ENCODE results near the gene STX7. TPM values are rescaled to one million over a fixed set of nuclear protein-coding genes. Genes with fewer than 3 reads are reported as not detected.

Gene STX7
- total and polyA plus RNA-seq, 9 donors, result 21.3 to 57.2 (median 44.0) TPM

GRCh38 chr6:132471787-132472186 lies 41.1 kb downstream of the STX7 start:
- TF ChIP-seq, protein P1, sequence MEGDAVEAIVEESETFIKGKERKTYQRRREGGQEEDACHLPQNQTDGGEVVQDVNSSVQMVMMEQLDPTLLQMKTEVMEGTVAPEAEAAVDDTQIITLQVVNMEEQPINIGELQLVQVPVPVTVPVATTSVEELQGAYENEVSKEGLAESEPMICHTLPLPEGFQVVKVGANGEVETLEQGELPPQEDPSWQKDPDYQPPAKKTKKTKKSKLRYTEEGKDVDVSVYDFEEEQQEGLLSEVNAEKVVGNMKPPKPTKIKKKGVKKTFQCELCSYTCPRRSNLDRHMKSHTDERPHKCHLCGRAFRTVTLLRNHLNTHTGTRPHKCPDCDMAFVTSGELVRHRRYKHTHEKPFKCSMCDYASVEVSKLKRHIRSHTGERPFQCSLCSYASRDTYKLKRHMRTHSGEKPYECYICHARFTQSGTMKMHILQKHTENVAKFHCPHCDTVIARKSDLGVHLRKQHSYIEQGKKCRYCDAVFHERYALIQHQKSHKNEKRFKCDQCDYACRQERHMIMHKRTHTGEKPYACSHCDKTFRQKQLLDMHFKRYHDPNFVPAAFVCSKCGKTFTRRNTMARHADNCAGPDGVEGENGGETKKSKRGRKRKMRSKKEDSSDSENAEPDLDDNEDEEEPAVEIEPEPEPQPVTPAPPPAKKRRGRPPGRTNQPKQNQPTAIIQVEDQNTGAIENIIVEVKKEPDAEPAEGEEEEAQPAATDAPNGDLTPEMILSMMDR (IDR thresholded peaks at IDR 0.05), result no peak
- TF ChIP-seq EP300 (IDR thresholded peaks at IDR 0.05) (no peak), POLR2A (IDR thresholded peaks at IDR 0.05) (no peak)
- DNase-seq, result no peak
- intact Hi-C loops (cut with DNase I), result no loop called here
- no peaks in the 10 kb centered on the region for H3K27me3 ChIP-seq
- no peaks in the 10 kb centered on the region for H3K36me3 ChIP-seq
- no peaks in the 10 kb centered on the region for H3K9me3 ChIP-seq
- no peak overlapping the region for H3K27ac ChIP-seq
- WGBS, 3 donors, result 91 to 97% (median 94%) methylated on average over 3 of the region's 3 CpGs
- H3K4me1 ChIP-seq (ENCODE audit: insufficient read depth), result no peaks in the 10 kb centered on the region
- H3K4me3 ChIP-seq, result no peak overlapping the region

- Histone ChIP-seq H3K27ac (no peak overlapping the region), H3K27me3 (no peaks in the 10 kb centered on the region), H3K9me3 (no peaks in the 10 kb centered on the region), H3K4me1 (ENCODE audit: insufficient read depth) (no peaks in the 10 kb centered on the region), H3K4me3 (no peak overlapping the region), H3K36me3 (no peaks in the 10 kb centered on the region)
- TF ChIP-seq, protein P1 (IDR thresholded peaks at IDR 0.05), result no peak
- TF ChIP-seq POLR2A (IDR thresholded peaks at IDR 0.05) (no peak), EP300 (IDR thresholded peaks at IDR 0.05) (no peak)
- intact Hi-C loops (cut with DNase I), result no loop called here
- WGBS, 3 donors, result 52 to 85% (median 75%) methylated on average over 3 of the region's 3 CpGs
- no peak for DNase-seq
Observed at GRCh38 chr6:132466952-132467351, 46.0 kb downstream of the STX7 start.

DNA sequence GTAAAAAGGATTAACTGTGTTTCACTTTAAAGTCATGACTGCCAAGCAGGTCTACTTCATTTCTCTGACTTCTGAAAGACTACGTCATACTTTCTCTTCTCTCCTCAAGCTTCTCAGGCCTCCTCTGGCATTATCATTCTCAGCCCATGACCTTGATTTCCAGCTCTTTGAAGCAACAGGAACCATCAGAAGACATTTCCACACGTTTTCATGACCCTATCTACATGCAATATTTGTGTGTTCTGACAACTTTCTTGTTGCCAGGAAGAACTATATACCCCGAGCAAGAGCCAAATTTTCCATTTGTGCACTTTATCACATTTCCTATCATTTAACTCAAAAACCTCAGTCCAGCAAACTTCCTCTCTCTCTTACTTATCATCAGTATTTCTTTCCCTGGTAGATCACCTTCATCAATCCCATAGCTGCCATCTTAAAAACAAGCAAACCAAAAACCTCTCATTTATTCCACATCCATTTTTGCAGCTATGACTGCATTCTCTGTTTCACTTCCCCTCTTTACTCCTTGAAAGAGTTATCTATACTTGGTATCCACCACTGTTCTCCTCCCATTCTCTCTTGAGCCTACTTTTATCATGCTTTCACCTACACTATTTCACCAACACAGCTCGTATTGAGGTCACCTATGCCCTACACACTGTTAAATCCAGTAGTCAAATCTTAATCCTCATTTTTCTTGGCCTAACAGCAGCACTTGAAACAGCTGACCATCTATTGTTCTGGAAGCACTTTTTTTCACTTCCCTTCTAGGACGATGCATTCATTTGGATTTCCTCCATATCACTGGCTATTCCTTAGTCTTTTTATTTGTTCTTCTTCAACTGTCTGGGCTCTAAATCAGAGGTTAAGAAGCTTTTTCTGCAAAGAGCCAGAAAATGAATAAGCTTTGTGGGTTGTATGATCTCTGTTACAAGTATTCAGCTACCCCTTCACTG lies 47.1 kb downstream of the STX7 start:
- Histone ChIP-seq H3K4me1 (ENCODE audit: insufficient read depth) (no peaks in the 10 kb centered on the region), H3K27me3 (no peaks in the 10 kb centered on the region), H3K27ac (no peak overlapping the region), H3K4me3 (no peak overlapping the region), H3K9me3 (no peaks in the 10 kb centered on the region), H3K36me3 (no peaks in the 10 kb centered on the region)
- TF ChIP-seq EP300 (IDR thresholded peaks at IDR 0.05) (no peak), POLR2A (IDR thresholded peaks at IDR 0.05) (no peak)
- TF ChIP-seq, protein P1 (IDR thresholded peaks at IDR 0.05), result no peak
- DNase-seq, result no peak
- WGBS, 3 donors, result 75 to 84% (median 83%) methylated on average over 5 of the region's 5 CpGs
- intact Hi-C loops (cut with DNase I), result no loop called here

- Histone ChIP-seq H3K4me3 (no peak overlapping the region), H3K27ac (no peak overlapping the region)
- WGBS, 3 donors, result 86 to 91% (median 88%) methylated on average over 5 of the region's 5 CpGs
Observed at GRCh38 chr6:132464538-132465256, 48.2 kb downstream of the STX7 start.

More at GRCh38 chr6:132464538-132465256, 48.2 kb downstream of the STX7 start:
- TF ChIP-seq, protein P1 (IDR thresholded peaks at IDR 0.05), result no peak
- intact Hi-C loops (cut with DNase I), result no loop called here
- no peaks in the 10 kb centered on the region for H3K4me1 ChIP-seq (ENCODE audit: insufficient read depth)
- H3K9me3 ChIP-seq, result no peaks in the 10 kb centered on the region
- no peaks in the 10 kb centered on the region for H3K36me3 ChIP-seq
- no peaks in the 10 kb centered on the region for H3K27me3 ChIP-seq
- DNase-seq, result no peak
